ENCODE data around the gene MED9.

Gene MED9

DNA sequence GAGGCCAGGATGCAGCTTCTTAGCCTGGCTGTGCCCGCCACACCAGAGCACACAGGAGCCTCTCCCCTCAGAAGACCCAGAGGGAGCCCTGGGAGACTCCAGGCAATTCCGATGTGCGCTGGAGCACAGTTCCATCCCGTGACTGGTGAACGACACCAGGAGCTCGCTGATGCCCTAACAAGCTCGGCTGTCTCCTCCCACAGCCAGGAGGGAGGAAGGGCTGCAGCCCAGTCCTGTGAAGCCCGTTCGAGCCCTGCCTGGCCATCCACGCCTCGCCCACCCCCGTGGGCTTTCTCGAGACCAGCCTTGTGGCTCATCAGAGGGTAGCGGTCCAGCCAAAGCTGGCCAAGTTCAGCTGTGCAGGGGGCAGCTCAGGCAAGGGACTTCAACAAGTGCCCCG lies 41.2 kb downstream of the MED9 start:
- no peak for DNase-seq

DNA sequence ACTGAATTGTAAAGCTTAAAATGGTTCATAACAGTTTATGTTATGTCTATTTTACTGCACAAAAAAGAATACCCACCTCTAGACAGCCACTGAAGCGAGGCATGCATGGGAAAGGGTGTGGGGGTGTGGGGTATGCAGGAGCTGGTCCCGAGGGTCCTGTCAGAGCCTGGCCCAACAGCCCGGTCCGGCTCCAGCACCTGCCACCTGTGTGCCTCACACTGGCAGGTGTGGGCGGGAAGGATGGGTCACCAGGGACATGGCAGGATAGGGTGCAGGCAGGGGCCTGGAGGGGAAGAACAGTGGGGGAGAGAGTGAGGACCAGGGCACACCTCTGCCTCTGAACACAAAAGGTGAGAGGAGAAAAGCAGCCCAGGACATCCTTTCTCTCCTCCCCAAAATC lies 42.2 kb downstream of the MED9 start:
- DNase-seq: no peak

- no peak for DNase-seq
These were observed 43.1 kb downstream of the MED9 start for GRCh38 chr17:17519886-17520285.

- no peak for DNase-seq
These were observed 43.9 kb downstream of the MED9 start for GRCh38 chr17:17520599-17521232.

GRCh38 chr17:17523001-17523730 lies 46.4 kb downstream of the MED9 start:
- DNase-seq: no peak

DNA sequence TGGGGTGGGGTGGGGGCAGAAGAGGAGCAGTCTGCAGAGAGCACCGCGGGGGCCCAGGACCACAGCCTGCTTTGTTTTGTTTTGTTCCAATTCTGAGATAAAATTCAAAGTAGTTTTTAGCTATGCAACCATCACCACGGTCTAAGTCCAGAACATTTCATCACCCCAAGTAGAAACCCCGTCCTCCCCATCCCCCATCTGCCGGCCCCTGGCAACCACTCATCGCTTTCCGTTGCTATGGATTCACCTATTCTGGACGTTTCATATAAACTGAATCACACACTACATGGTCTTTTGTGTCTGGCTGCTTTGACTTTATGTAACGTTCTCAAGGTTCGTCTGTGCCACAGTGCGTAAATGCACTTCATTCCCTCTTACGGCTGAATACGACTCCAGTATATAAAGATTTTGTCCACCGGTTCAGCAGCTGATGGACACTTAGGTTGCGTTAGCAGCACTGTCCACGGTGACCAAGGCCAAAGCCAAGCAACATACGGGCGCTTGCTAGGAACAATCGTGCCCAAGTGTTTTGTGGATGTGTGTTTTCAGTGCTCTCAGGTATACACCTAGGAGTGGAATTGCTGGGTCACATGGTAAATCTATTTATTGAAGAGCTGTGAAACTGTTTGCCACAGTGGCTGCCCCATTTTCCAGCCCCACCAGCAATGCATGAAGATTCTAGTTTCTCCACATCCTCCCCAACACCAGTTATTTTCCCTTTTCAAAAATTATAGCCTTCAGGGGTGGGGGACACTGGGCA lies 47.1 kb downstream of the MED9 start:
- no peak for DNase-seq

DNA sequence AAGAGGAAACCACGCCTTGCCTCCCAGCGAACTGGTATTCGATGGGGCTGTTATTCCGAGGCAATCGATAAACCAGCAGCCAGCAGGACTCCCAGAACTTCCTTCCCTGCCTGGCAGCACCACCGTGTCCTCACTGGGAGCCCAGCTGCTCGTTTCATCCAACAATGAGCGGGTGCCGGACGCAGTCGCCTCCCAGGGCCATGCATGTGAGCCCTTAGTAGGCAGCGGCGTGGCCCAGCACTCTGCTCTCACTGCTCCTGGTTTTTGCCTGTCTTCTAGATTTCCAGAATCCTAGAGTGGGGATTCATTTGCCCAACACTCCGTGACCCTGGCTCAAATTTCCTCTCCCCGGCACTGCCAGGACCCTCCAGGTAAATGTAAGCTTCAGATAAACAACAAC lies 48.5 kb downstream of the MED9 start:
- no peak for DNase-seq

DNA sequence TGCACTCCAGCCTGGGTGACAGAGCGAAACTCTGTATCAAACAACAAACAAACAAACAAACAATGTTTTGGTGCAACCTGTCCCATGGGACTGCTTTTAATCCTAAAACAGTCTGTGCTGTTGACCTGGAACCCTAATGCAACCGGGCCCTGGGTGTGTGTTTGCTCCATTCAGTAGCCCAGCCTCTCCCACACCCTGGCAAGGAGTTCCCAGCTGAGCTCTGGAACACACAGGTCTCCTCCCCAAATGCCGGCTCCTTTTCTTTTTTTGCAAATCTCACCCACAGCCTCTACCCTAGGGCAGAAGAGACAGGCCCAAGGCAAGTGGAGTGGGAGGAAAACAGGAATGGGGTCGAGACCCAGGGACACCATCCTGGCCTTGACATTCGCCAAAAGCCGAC lies 49.2 kb downstream of the MED9 start:
- no peak for DNase-seq

DNA sequence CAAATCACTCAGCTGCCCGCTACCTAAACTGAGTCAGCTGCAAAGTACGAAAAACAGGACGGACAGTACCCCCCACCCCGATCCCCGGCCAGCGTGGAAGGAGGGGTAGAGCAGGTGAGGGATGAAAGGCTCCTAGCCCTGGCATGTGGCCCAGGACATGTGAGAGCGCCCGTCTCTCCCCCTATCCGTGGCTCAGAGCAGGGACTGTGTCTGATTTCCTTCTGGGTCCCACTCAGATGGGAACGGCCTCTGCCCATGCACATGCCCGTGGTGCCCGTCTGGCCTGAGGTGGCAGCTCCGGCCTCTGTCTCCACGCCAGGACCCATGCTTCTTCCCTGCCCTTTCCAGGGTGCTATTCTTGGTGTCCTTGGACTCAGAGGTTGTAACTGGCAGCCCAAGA lies 49.6 kb downstream of the MED9 start:
- DNase-seq: no peak

DNA sequence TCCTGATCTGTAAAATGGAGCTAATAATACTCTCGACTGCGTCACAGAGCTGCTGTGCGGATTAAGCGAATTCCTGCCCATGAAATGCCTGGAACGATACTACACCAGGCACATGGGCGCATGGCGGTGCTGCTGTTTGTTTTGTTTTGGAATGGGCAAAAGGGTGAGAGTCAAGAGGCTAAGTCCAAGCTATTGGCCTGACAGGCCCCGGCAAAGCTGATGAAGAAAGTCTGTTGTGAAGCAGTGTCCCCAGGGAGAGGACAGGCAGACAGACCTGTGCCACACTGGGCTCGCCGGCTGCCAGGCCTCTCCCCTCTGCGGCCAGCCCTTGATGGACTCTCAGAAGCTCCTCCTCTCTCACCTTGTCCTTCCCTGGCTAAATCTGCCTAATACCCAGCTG lies 50.7 kb downstream of the MED9 start:
- DNase-seq: no peak

GRCh38 chr17:17527956-17528500 lies 51.2 kb downstream of the MED9 start:
- DNase-seq: no peak

DNA sequence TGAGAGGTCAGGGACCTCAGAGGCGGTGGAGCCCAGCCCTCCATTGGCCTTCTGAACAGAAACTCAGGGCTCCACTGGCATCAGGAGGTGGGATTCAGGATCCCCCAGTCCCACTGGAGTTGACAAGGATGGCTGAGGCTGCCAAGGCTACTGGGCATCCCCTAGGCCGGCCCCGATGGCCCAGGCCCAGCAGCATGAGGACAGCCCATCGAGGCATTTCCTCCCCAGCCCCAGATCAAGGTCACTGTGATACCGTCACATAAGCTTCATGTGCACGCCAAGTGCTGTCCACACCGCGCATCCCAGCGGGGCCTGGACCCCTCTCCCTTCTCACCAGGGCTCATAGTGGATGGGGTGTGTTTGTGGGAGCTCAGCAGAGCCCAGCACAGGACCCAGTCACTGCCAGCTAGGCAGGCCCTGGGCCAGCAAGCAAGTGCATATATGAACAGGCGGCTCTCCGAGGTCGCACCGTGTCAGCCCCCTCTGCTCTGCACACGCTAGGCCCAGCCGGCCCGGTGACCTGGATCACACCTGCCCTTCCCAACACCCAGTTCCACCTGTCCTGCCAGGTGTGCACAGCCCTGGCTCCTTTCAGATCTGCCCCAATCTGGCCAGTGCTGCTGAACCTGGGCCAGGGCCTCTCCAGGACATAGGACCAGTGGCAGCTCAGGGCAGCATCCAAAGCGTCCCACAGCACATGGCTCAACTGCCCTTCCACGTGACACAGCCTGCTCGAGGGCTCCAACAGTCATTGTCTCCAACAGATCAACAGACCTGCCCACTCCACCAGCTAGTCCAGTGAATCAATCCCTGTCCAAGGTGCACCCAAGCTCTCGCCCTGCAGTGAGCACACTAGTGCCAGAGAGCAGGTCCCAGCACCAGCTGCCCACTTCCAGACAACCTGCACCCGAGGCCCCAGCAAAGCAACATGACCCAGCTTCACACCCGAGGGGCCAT lies 52.2 kb downstream of the MED9 start:
- DNase-seq: no peak

DNA sequence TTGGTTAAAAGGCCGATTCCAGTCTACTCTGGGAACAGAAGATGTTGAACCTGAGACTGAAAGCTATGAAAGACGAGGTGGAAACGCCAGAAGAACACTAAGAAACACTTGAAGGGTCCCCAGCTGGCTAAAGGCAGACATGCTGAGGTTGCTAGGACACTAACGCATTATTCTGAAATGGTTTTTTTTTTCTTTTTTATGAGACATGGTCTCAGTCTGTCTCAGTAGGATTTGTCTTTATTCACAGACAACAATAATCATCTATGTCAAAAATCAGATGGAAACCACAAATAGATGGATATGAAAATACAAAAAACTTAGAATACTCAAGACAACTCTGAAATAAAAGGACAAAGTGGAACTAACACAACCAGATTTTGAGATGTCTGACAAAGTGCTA lies 54.4 kb downstream of the MED9 start:
- no peak for DNase-seq

DNA sequence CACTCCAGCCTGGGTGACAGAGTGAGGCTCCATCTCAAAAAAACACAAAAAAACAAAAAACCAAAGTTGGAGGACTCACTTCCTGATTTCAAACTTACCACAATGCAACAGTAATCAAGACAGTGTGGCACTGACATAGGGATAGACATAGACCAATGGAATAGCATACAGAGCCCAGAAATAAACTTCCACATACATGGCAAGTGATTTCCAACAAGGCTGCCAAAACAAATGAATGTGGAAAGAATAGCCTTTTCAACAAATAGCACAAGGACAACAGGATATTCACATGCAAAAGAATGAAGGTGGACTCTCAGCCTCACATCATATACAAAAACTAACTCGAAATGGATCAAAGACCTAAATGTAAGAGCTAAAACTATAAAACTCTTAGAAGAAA lies 56.2 kb downstream of the MED9 start:
- DNase-seq: no peak

DNA sequence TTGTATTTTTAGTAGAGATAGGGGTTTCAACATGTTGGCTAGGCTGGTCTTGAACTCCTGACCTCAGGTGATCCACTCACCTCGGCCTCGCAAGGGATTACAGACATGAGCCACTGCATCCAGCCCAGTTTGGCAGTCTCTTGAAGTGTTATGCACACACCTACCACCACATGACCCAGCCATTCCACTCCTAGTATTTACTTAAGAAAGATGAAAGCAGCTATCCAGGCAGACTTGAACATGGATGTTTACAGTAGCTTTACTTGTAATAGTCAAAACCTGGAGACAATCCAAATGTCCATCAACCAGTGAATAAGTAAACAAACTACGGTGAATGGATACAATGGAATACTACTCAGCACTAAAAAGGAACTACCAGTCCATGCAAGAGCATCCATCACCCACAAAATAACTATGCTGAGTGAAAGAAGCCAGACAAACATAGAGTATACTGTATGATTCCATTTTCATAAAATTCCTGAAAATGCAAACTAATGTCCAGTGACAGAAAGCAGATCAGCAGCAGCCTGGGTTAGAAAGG lies 57.2 kb downstream of the MED9 start:
- DNase-seq: no peak

DNA sequence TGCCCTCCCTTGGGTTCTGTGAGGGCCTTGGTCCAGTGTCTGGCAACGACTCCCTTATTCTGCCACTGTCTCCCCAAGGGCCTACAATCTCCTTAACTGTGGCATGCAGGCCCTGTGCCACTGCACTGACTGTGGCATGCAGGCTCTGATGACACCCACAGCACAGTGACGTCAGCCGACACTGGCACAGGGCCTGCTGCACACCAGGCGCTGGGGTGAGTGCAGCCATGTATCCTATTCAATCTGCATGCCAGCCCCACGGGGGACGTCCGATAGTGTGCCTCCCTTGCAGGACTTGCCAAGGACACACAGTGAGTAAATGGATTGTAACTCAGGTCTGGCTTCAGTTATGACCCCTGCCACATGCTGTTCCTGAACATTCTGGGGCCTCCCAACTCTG lies 59.2 kb downstream of the MED9 start:
- DNase-seq: no peak

- DNase-seq: no peak
These were observed 59.9 kb downstream of the MED9 start for GRCh38 chr17:17536702-17537101.

- DNase-seq: no peak
These were observed 60.7 kb downstream of the MED9 start for GRCh38 chr17:17537311-17538099.

DNA sequence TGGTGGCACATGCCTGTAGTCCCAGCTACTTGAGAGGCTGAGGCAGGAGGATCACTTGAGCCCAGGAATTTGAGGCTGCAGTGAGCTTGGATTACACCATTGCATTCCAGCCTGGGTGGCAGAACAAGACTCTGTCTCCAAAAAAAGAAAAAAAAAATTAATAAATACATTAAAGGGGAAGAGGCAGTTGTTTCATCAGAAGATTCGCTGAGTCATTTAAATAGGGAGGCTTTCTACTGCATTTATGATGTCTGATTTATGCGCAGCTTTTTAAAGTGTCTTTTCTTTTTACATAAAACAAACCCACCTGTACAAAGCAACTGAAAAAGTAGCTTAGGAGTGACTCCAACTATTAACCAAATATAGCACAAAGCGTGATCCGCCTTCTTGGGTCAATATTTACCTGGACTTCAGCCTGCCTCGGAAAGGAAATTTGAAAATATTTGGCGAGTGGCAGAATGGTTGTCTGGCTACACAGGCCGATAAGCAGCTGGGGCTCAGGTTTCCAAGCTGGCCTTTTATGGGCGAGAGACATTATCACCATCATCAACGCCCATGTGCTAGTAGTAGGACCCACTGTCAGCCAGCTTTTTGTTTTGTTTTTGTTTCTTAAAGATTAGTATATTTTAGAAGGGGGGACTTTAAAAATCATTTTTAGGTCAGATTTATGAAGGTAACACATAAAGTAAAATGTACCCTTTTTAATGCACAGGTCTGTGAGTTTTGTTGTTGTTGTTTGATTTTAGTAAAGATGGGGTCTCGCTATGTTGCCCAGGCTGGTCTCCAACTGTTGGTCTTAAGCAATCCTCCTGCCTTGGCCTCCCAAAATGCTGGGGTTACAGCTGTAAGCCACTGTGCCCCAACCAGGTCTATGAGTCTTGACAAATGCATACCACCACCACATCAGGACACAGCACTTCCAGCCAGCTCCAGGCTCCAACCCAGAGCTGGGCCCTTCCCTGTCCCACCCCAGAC lies 61.9 kb downstream of the MED9 start:
- DNase-seq: peak; percentile 85

DNA sequence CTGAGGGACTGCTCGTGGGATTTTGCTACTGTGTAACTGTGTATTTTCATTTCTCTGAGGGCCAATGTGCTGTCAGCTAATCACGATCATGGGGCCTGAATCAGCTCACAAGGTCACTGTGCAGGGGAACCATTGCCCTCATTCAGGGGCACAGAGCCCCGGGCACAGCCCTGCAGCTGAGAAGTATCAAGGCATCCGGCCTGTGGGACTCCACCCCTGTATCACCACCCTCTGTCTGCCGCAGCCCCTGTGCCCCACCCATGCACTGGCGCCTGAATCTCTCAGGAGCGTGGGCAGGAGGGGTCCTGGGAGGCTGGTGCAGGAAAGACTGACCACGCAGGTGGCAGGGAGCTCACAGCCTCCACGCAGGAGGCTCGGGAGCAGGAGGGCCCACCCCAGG lies 62.8 kb downstream of the MED9 start:
- DNase-seq: no peak
